Left ventricle myocardium superior (tissue), 1 donor: Measurements from ENCODE around the gene GCC1. TPM values are rescaled to one million over a fixed set of nuclear protein-coding genes. Genes with fewer than 3 reads are reported as not detected.
"Not testable (repeated sequence)": the region's sequence is repeated elsewhere in the genome, so short reads cannot be mapped to it uniquely, and the experiment has no call there.

ENCODE experiments used
- ATAC-seq: fragments of 200-7000 bp; cut with Tn5 transposase; one replicate; pipeline ENCODE4 v1.9.1; 2020; ENCODE audit warnings: mild to moderate bottlenecking, moderate library complexity
- DNase-seq: peaks from one replicate; pipeline ENCODE4 v3.0.0-alpha.2; 2020
- intact Hi-C: fragments of 100-400 bp; cut with micrococcal nuclease; formaldehyde crosslinking; loops from one replicate; pipeline ENCODE4 v1.11.0; 2022
- total RNA-seq: library from RNA; stranded (reverse); fragmentation: NEBNext Ultra II Directional; extraction: Animal tissue kit (Norgen Biotek cat#: 25700); gene quantifications from one replicate; pipeline ENCODE4 v1.2.1, GENCODE V29; 2021
- donor health status: DM: no; HTN: yes; CAD: no; lungs with severe emphysema.

Gene GCC1
- total RNA-seq, 1 donor from 2014 or later, result 7.3 TPM

DNA sequence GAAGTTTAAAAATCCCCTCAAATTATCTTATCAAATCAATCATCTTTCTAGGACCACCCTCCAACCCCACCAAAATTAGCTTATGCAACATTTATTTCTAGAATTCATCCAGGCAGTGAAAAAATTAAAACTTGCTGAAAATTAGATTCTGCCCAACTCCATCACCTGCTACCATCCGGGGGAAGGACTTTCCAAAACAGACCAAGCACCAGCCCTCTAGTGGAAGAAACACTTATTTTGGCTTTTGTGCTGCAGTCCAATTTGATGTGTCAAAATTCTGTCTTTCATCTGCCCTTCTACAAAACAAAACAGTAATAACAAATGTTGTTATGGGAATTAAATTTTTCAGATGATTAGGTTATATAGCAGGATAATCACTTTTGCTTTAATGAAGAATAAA, 35.1 kb downstream of the GCC1 start:
- intact Hi-C loops, result no loop called here
- no peak for DNase-seq
- no peak for ATAC-seq

DNA sequence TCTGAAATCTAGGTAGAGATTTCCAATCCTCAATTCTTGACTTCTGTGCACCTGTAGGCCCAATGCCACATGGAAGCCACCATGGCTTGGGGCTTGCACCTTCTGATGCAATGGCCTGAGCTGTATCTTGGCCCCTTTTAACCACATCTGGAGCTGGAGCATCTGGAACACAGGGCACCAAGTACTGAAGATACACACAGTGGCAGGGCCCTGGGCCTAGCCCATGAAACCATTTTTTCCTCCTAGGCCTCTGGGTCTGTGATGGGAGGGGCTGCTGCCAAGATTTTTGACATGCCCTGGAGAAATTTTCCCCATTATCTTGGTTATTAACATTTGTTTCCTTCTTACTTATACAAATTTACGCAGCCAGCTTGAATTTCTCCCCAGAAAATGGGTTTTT, 39.1 kb downstream of the GCC1 start:
- DNase-seq, result no peak
- ATAC-seq, result no peak
- intact Hi-C loops, result no loop called here

DNA sequence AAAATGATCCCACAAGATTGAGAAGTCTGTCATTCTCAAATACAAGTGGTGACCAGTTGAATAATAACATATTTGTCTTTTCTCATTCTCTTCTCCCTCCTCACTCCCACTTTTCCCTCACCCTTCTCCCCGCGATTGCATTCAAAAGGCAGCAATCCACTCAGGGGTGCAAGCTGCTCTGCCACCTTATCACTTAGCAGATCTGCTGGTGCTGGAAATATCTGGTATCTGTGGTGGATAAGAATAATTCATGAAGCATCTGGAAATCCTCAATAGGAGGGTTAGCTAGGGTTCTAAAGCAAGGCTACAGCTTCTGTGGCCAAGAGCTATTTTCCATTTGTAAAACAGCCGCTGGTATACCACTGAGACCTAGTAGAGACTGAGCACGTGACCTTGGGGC, 43.8 kb downstream of the GCC1 start:
- ATAC-seq, result no peak
- intact Hi-C loops, result no loop called here
- no peak for DNase-seq

DNA sequence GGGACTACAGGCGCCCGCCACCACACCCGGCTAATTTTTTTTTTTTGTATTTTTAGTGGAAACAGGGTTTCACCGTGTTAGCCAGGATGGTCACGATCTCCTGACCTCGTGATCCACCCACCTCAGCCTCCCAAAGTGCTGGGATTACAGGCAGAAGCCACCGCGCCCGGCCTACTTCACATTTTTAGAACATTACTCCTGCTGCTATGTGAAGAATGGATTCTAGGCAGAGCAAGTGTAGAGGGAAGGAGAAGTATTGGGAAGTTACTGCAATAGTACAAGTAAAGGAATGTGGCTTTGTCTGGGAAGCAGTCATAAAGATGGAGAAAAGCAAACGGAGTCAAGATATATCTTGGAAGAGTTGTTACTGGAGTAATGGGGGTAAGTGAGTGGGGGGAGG, 44.9 kb downstream of the GCC1 start:
- ATAC-seq, intact Hi-C loops, DNase-seq: not testable (repeated sequence)

DNA sequence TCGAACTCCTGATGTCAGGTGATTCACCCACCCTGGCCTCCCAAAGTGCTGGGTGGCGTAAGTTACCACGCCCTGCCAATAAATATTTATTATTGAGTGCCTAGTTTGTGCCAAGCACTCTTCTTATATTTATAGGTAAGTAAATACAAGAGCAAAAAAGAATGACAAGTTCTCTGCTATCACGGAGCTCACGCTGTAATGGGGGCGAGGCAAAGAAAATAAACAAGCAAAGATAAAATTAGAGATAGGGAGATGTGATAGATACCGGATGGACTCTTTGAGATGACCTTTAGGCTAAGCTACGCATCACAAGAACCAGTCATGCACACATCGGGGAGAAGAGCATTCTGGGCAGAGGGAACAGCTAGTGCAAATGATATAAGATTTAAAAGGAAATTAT, 46.3 kb downstream of the GCC1 start:
- ATAC-seq (no peak), DNase-seq (no peak)
- intact Hi-C loops, result no loop called here

DNA sequence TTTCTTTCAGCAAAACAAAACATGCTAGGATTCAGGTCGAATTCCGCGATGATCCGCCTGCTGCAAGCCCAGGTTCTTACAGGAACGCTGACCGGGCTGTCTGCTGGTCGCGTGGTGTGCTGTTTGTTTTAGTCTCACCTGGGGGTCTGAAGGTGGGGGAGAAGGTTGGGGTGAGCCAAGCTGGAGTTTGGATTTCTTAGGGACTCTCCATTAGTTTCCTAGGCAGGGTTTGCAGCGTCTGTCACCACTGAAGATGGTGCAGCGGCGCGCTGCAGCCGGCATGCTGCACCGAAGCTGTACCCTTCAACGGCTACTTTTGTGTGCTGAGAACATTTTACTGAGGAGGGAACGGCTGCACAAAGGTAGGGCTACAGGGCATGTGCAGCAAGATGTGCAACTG, 48.7 kb downstream of the GCC1 start:
- intact Hi-C loops, result no loop called here
- no peak for DNase-seq
- ATAC-seq, result no peak

DNA sequence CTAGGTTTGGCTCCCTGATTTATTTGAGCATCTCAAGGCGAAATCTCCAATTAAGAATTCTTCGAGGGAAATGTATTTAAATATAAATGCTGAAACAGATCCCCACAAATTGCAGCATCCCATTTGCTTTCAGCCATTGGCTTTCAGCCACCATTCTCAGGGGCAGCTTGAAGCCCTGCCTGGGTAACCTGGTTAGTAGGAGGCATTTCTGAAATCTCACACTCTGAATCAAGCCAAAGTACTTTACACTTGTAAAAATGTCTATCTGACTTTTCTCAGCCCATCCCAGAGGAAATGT, 49.1 kb downstream of the GCC1 start:
- intact Hi-C loops, result no loop called here
- no peak for DNase-seq
- ATAC-seq, result no peak

DNA sequence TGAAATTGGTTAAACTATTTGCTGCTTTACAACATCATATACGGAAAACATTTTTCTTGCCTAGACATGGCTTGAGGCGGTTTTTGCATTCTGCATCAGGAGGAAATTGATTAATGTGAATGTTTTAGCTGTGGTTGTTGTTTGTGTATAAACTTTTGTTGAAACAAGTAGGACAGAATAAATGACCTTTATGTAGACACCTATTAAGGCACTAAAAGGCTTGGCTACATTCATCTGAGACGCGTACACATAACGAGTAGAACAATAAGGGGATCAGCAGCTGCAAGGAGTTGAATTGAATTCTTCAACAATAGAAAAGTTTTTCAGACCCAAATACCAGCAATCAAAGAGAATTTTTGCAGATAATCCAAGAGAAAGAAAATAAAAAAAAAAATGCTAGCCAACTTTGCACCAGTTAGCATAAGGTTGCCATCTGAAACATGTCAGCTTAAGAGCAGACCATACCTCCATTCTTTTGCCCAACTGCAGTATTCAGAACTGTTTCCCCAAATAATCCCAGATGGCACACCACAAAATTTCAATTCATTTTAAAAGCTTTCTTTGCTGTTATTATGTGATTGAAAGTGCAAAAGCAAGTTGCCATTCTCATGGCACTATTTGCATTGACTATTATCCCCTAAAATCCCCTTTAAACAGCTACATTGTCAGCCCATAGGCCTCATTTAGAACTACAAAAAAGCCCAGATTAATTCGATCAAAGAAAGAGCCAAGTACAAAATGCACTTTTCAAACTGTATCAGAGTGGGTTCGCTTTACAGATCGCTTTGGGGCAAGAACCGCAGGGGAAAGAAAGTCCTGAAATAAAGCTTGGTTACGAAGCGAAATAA, 49.6 kb downstream of the GCC1 start:
- DNase-seq (no peak), ATAC-seq (no peak)
- intact Hi-C loops, result no loop called here

DNA sequence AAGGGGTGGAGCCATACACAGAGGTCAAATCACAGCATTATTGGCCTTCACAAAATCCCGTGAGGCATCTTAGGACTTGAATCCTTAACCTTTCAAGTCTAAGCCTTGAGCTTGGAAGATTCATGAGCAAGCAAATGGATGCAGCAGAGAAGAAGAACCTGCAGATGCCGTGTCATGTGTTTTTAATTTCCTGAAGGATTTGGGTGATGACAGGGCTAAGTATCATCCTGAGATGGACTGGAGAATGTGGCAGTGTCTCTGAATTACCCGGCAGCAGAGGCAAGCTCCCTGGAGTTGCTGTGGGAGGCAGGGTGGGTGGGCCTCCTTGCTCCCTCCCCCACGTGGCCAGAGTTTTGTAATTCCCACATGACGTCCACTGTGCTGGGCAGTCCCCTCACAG, 50.8 kb downstream of the GCC1 start:
- intact Hi-C loops, result no loop called here
- ATAC-seq, result no peak

DNA sequence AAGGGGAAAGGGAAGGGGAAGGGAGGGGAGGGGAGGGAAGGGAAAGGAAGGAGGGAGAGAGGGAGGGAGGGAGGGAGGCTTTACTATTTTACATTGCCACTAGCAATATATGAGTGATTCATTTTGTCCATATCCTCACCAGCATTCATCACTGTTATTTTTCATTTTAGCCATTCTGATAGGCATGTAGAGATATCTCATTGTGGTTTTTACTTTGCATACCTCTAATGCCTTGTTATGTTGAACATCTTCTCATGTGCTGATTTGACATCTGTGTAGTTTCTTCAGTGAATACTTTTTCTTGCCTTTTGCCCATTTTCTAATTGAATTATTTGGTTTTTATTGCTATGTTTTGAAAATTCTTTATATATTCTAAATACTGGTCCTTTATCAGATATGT, 52.7 kb downstream of the GCC1 start:
- DNase-seq (no peak), ATAC-seq (no peak)
- intact Hi-C loops, result no loop called here

More for the DNA sequence above, 50.8 kb downstream of the GCC1 start:
- DNase-seq, result no peak

DNA sequence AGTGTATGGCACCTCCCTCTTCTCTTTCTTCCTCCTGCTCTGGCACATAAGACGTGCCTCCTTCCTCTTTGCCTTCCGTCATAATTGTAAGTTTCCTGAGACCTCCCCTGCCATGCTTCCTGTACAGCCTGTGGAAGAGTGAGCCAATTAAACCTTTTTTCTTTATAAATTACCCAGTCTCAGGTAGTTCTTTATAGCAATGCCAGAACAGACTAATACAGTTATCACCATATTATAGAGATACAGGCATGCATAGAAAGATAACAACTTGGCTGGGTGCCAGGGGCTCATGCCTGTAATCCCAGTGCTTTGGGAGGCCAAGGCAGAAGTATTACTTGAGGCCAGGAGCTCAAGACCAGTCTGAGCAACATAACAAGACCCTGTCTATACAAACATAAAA, 53.2 kb downstream of the GCC1 start:
- DNase-seq (no peak), ATAC-seq (no peak)
- intact Hi-C loops, result no loop called here

Other genes starting within 250 kb of the GCC1 start
- 20.8 TPM for gene ZNF800, start 192.9 kb downstream of the GCC1 start, total RNA-seq
- gene ARF5, start 2.8 kb upstream of the GCC1 start, total RNA-seq, result 85.4 TPM
- gene FSCN3, start 8.1 kb upstream of the GCC1 start, total RNA-seq, result not detected
- gene PAX4, start 32.5 kb upstream of the GCC1 start, total RNA-seq, result not detected
- 92.3 TPM for gene SND1, start 66.6 kb upstream of the GCC1 start, total RNA-seq